Erythroblast (primary cell): ENCODE results near the gene RALY.

ENCODE experiments used
- GATA1 ChIP-seq: IDR thresholded peaks from 2 replicates; pipeline ENCODE4 v1.6.1; 2011; ENCODE audit warnings: low read depth, mild to moderate bottlenecking, control low read depth, low read length, moderate library complexity
- POLR2A ChIP-seq: IDR thresholded peaks from 2 replicates; pipeline ENCODE4 v1.6.1; 2011; ENCODE audit warnings: mild to moderate bottlenecking, low read length

DNA sequence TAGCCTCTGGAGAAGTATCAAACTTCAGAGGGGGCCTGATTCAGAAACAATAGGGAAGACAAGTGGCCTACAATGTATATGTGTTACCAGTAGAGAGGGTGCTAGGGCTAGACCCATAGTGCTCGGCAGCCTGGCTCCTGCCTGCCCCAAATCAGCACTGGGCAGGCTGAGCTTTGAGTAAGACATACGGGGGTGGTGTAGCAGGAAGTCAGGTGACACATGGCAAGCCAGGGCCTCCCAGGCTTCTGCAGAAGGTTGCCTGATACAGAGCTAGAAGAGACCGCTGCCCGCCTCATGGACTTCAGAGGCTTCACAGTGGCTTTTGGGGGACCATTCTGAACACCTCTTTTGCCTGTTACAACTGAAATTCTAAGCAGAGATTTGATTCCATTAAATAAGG lies 43.4 kb downstream of the RALY start:
- TF ChIP-seq POLR2A: no peak
- TF ChIP-seq GATA1: no peak
